CD4-positive, alpha-beta T cell (primary cell): ENCODE data around the gene GLB1L. TPM values are rescaled to one million over a fixed set of nuclear protein-coding genes. Genes with fewer than 3 reads are reported as not detected.
"Not testable (repeated sequence)": the region's sequence is repeated elsewhere in the genome, so short reads cannot be mapped to it uniquely, and the experiment has no call there.

ENCODE experiments used
- ATAC-seq: fragments of 200-7000 bp; cut with Tn5 transposase; one replicate; pipeline ENCODE4 v1.10.0; 2022; ENCODE audit warnings: mild to moderate bottlenecking; ENCODE audit not compliant: poor library complexity
- CTCF ChIA-PET: fragments of 350-600 bp; sonication (Branson Sonifier 250); formaldehyde crosslinking; loops from one replicate; lab custom pipeline; 2021; ENCODE audit warnings: antibody characterized with exemption, inconsistent platforms; lab: Charles Lee
- POLR2A ChIA-PET: fragments of 350-600 bp; sonication (Branson Sonifier 250); formaldehyde crosslinking; loops from one replicate; lab custom pipeline; 2021; ENCODE audit warnings: antibody characterized with exemption, inconsistent platforms; lab: Charles Lee
- DNase-seq, 14 experiments: peaks; one replicate each; pipeline ENCODE4 v3.0.0-alpha.2; 2013 to 2020; ENCODE audit warnings: mixed read lengths in 2 of 14
- H3K27ac ChIP-seq, 2 donors: one replicate each; pipeline versions ENCODE4 v1.5.1 to v1.7.0; 2013; ENCODE audit warnings: low read length in 2 of 2, low read depth in 1 of 2, mild to moderate bottlenecking in 1 of 2
- H3K27me3 ChIP-seq, 2 experiments: 1 replicate in 1 of 2; 2 replicates in 1 of 2; pipeline versions ENCODE4 v1.6.1 to v1.7.0; 2013; ENCODE audit warnings: low read length in 2 of 2, control low read depth in 1 of 2, mild to moderate bottlenecking in 1 of 2, moderate library complexity in 1 of 2; ENCODE audit not compliant: insufficient read depth in 2 of 2, control insufficient read depth in 1 of 2
- H3K36me3 ChIP-seq: one replicate; pipeline ENCODE4 v1.6.1; 2013; ENCODE audit warnings: low read length, control low read depth; ENCODE audit not compliant: insufficient read depth
- H3K4me1 ChIP-seq: one replicate; pipeline ENCODE4 v1.6.1; 2013; ENCODE audit warnings: low read length, control low read depth; ENCODE audit not compliant: insufficient read depth
- H3K4me3 ChIP-seq: one replicate; pipeline ENCODE4 v1.5.1; 2013; ENCODE audit warnings: mild to moderate bottlenecking, low read length, moderate library complexity
- H3K9me3 ChIP-seq, 2 experiments: 1 replicate in 1 of 2; 2 replicates in 1 of 2; pipeline versions ENCODE4 v1.6.1 to v1.7.0; 2013; ENCODE audit warnings: low read length in 2 of 2, mild to moderate bottlenecking in 2 of 2, control low read depth in 1 of 2, moderate library complexity in 1 of 2; ENCODE audit not compliant: control insufficient read depth in 1 of 2, insufficient read depth in 1 of 2
- H3K27ac Mint-ChIP-seq: one replicate; pipeline ENCODE4 v1.8.0; 2020; ENCODE audit warnings: mixed read lengths
- H3K27me3 Mint-ChIP-seq: one replicate; pipeline ENCODE4 v1.8.0; 2021; ENCODE audit warnings: mixed read lengths
- H3K36me3 Mint-ChIP-seq: one replicate; pipeline ENCODE4 v1.8.0; 2021; ENCODE audit warnings: low read depth, mixed read lengths
- H3K4me1 Mint-ChIP-seq: one replicate; pipeline ENCODE4 v1.8.0; 2021; ENCODE audit warnings: low read depth, mixed read lengths
- H3K4me3 Mint-ChIP-seq: one replicate; pipeline ENCODE4 v1.8.0; 2020; ENCODE audit warnings: mild to moderate bottlenecking, mixed read lengths
- H3K9me3 Mint-ChIP-seq: one replicate; pipeline ENCODE4 v1.8.0; 2020; ENCODE audit warnings: mixed read lengths
- CTCF ChIP-seq: fragments of 200-600 bp; IDR thresholded peaks from one replicate; pipeline ENCODE4 v1.8.0; 2022; ENCODE audit warnings: antibody characterized with exemption, mild to moderate bottlenecking
- intact Hi-C, 2 experiments: fragments of 100-400 bp; cut with DNase I in 1 of 2; cut with micrococcal nuclease in 1 of 2; formaldehyde crosslinking; loops; one replicate each; pipeline versions ENCODE4 v1.15.1 to v1.9.0; 2023 to 2025; cut with DNase I, micrococcal nuclease
- total RNA-seq, 174 experiments: library from RNA in 2 of 174; stranded (reverse) in 2 of 174; gene quantifications; one replicate each; pipeline ENCODE4 v1.2.3 and lab custom pipeline; 2021 to 2026

Gene GLB1L
- total RNA-seq, 2 experiments from 2014 or later: 2.4 to 3.0 TPM

DNA sequence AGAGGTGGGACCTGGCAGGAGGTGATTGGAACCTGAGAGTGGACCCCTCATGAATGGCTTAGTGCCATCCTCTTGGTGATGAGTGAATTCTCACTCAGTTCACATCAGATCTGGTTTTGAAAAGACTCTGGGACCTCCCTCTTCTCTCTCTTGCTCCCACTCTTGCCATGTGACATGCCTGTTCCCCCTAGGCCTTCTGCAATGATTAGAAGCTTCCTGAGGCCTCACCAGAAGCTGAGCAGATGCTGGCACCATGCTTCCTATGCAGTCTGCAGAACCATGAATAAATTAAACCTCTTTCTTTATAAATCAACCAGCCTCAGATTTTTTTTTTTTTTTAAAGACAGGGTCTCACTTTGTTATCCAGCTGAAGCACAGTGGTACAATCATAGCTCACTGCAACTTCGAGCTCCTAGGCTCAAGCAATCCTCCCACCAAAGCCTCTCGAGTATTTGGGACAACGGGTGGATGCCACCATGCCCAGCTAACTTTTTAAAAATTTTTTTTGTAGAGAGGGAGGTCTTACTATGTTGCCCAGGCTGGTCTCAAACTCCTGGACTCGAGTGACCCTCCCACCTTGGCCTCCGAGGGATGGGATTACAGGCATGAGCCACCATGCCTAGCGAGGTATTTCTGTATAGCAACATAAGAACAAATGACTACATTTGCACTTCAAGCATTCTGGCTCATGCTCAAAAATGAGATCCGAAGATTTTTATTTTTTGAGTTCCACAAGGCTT lies 40.6 kb downstream of the GLB1L start:
- ChIA-PET POLR2A (no interaction called here), CTCF (interaction anchor here (0.7 to 1.0 kb wide), 2 partner anchors 76 to 90 kb away, joined by 3 to 7 read pairs; no protein-coding TSS in a partner anchor)
- H3K9me3 ChIP-seq: peaks cover 0 to 3% of the 10 kb centered on the region in 2 experiments
- DNase-seq: peak in 1 of 14 experiments; percentile 0
- H3K27ac ChIP-seq: no peak overlapping the region
- Mint-ChIP-seq H3K4me1 (peaks cover 39% of the 10 kb centered on the region), H3K36me3 (peaks cover 20% of the 10 kb centered on the region), H3K27ac (peak overlapping the region; percentile 93), H3K4me3 (no peak overlapping the region), H3K27me3 (peaks cover under 1% of the 10 kb centered on the region), H3K9me3 (no peaks in the 10 kb centered on the region)
- peaks cover 20% of the 10 kb centered on the region for H3K36me3 ChIP-seq
- TF ChIP-seq CTCF: no peak
- ATAC-seq: no peak
- intact Hi-C loops: loop anchor here in 1 of 2 experiments (10.0 kb wide), 2 partner anchors 180 to 340 kb away; partner anchors contain the start of genes CHPF, DNPEP and TMEM198
- H3K27me3 ChIP-seq: no peaks in the 10 kb centered on the region
- peaks cover 38% of the 10 kb centered on the region for H3K4me1 ChIP-seq
- no peak overlapping the region for H3K4me3 ChIP-seq

DNA sequence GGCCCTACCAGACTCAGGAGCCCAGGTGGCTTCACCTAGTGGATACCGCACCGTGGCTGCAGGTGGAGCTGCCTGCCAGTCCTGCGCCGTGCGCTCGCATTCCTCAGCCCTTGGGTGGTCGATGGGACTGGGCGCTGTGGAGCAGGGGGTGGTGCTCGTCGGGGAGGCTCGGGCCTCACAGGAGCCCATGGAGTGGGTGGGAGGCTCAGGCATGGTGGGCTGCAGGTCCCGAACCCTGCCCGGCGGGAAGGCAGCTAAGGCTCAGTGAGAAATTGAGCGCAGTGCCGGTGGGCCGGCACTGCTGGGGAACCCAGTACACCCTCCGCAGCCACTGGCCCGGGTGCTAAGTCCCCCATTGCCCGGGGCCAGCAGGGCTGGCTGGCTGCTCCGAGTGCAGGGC lies 43.9 kb downstream of the GLB1L start:
- H3K9me3 Mint-ChIP-seq, H3K27ac Mint-ChIP-seq, H3K27me3 ChIP-seq, DNase-seq, H3K4me3 ChIP-seq, H3K27ac ChIP-seq, ATAC-seq, H3K9me3 ChIP-seq, H3K36me3 ChIP-seq, H3K36me3 Mint-ChIP-seq, H3K4me3 Mint-ChIP-seq, H3K27me3 Mint-ChIP-seq: not testable (repeated sequence)
- intact Hi-C loops: loop anchor here in 1 of 2 experiments (10.0 kb wide), 2 partner anchors 183 to 343 kb away; partner anchors contain the start of genes CHPF, DNPEP and TMEM198
- H3K4me1 ChIP-seq: peaks cover 13% of the 10 kb centered on the region
- H3K4me1 Mint-ChIP-seq: peaks cover 12% of the 10 kb centered on the region
- CTCF ChIA-PET: interaction anchor here (1.7 to 2.3 kb wide), 2 partner anchors 10 to 143 kb away, joined by 4 to 6 read pairs; no protein-coding TSS in a partner anchor
- POLR2A ChIA-PET: interaction anchor here (1.1 to 2.4 kb wide), 3 partner anchors 19 to 25 kb away, joined by 3 to 14 read pairs (median 12); partner anchors contain the start of gene CNPPD1

- Mint-ChIP-seq H3K4me3 (peak overlapping the region; percentile 76), H3K27ac (peak overlapping the region; percentile 61)
- H3K36me3 ChIP-seq, H3K27me3 Mint-ChIP-seq, H3K9me3 Mint-ChIP-seq, H3K27ac ChIP-seq, H3K27me3 ChIP-seq, H3K4me1 Mint-ChIP-seq, H3K4me1 ChIP-seq, ATAC-seq, H3K36me3 Mint-ChIP-seq, H3K9me3 ChIP-seq: not testable (repeated sequence)
- peak overlapping the region; percentile 31 for H3K4me3 ChIP-seq
- intact Hi-C loops: loop anchor here in 1 of 2 experiments (10.0 kb wide), 2 partner anchors 184 to 344 kb away; partner anchors contain the start of genes CHPF, DNPEP and TMEM198
- ChIA-PET POLR2A (interaction anchor here (0.8 to 2.4 kb wide), 6 partner anchors 19 to 44 kb away, joined by 3 to 14 read pairs (median 4); partner anchors contain the start of genes ANKZF1, ATG9A, CNPPD1 and GLB1L), CTCF (interaction anchor here (0.9 to 2.3 kb wide), 2 partner anchors 11 to 94 kb away, joined by 6 read pairs; no protein-coding TSS in a partner anchor)
- DNase-seq: peak in 4 of 14 experiments; percentile 24 to 57 (median 40)
Measured at GRCh38 chr2:219200502-219201326, 44.5 kb downstream of the GLB1L start.
